GM19043 (cell line): ENCODE data around the gene ESPN.
"Not testable (repeated sequence)": the region's sequence is repeated elsewhere in the genome, so short reads cannot be mapped to it uniquely, and the experiment has no call there.

Experiments
- ATAC-seq: cut with Tn5 transposase; IDR thresholded peaks from one replicate; pipeline ENCODE4 v1.9.1; 2021; ENCODE audit warnings: low read depth; ENCODE audit not compliant: unreplicated experiment

The ESPN gene

GRCh38 chr1:6493834-6494223 lies 69.3 kb downstream of the ESPN start:
- ATAC-seq = not testable (repeated sequence)

GRCh38 chr1:6494627-6495026 lies 70.1 kb downstream of the ESPN start:
- ATAC-seq = no peak

GRCh38 chr1:6495041-6495441 lies 70.5 kb downstream of the ESPN start:
- no peak for ATAC-seq

GRCh38 chr1:6495540-6496364 lies 71.2 kb downstream of the ESPN start:
- no peak for ATAC-seq

GRCh38 chr1:6496365-6496721 lies 71.8 kb downstream of the ESPN start:
- no peak for ATAC-seq

GRCh38 chr1:6496890-6497214 lies 72.3 kb downstream of the ESPN start:
- no peak for ATAC-seq

GRCh38 chr1:6497215-6497866 lies 72.8 kb downstream of the ESPN start:
- no peak for ATAC-seq

- ATAC-seq = no peak
These were observed 73.4 kb downstream of the ESPN start for GRCh38 chr1:6497867-6498575.

GRCh38 chr1:6498576-6499111 lies 74.1 kb downstream of the ESPN start:
- no peak for ATAC-seq

- ATAC-seq = no peak
These were observed 74.7 kb downstream of the ESPN start for GRCh38 chr1:6499296-6499695.

- no peak for ATAC-seq
These were observed 76.1 kb downstream of the ESPN start for GRCh38 chr1:6500544-6501278.

GRCh38 chr1:6501279-6501813 lies 76.8 kb downstream of the ESPN start:
- no peak for ATAC-seq

- no peak for ATAC-seq
These were observed 77.7 kb downstream of the ESPN start for GRCh38 chr1:6502000-6502891.

GRCh38 chr1:6503884-6504602 lies 79.5 kb downstream of the ESPN start:
- ATAC-seq = no peak

GRCh38 chr1:6504887-6505286 lies 80.3 kb downstream of the ESPN start:
- no peak for ATAC-seq

GRCh38 chr1:6505367-6506209 lies 81.0 kb downstream of the ESPN start:
- no peak for ATAC-seq

GRCh38 chr1:6506210-6507036 lies 81.8 kb downstream of the ESPN start:
- no peak for ATAC-seq
